Activated naive CD8-positive, alpha-beta T cell treated with anti-CD3 and anti-CD28 coated beads for 36 hours (primary cell): ENCODE results near the gene CASZ1. TPM values are rescaled to one million over a fixed set of nuclear protein-coding genes. Genes with fewer than 3 reads are reported as not detected.

Source experiments
- DNase-seq: peaks from one replicate; pipeline ENCODE4 v3.0.0; 2021
- H3K27ac Mint-ChIP-seq: one replicate; pipeline ENCODE4 v1.8.0; 2022; ENCODE audit warnings: mild to moderate bottlenecking, moderate library complexity, mixed read lengths
- H3K27me3 Mint-ChIP-seq: one replicate; pipeline ENCODE4 v1.8.0; 2022; ENCODE audit warnings: mild to moderate bottlenecking, mixed read lengths
- H3K36me3 Mint-ChIP-seq: one replicate; pipeline ENCODE4 v1.8.0; 2021; ENCODE audit warnings: mild to moderate bottlenecking, mixed read lengths
- H3K4me1 Mint-ChIP-seq: one replicate; pipeline ENCODE4 v1.8.0; 2021; ENCODE audit warnings: mixed read lengths
- H3K4me3 Mint-ChIP-seq: one replicate; pipeline ENCODE4 v1.8.0; 2022; ENCODE audit warnings: mild to moderate bottlenecking, moderate library complexity, mixed read lengths
- H3K9me3 Mint-ChIP-seq: one replicate; pipeline ENCODE4 v1.8.0; 2022; ENCODE audit warnings: mixed read lengths
- total RNA-seq, 2 experiments: library from RNA; stranded (reverse); gene quantifications; one replicate each; pipeline ENCODE4 v1.2.3, GENCODE V29; 2021

Gene CASZ1
- total RNA-seq, 2 experiments from 2014 or later = 2.2 to 2.3 TPM

GRCh38 chr1:10659646-10660540 lies 136.6 kb downstream of the CASZ1 start:
- Mint-ChIP-seq H3K27ac (no peak overlapping the region), H3K9me3 (no peaks in the 10 kb centered on the region)

GRCh38 chr1:10659218-10659617 lies 137.2 kb downstream of the CASZ1 start:
- Mint-ChIP-seq H3K4me1 (no peaks in the 10 kb centered on the region), H3K4me3 (no peak overlapping the region), H3K36me3 (no peaks in the 10 kb centered on the region), H3K27me3 (no peaks in the 10 kb centered on the region), H3K27ac (no peak overlapping the region), H3K9me3 (no peaks in the 10 kb centered on the region)
- no peak for DNase-seq

More at GRCh38 chr1:10659646-10660540, 136.6 kb downstream of the CASZ1 start:
- Mint-ChIP-seq H3K27me3 (no peaks in the 10 kb centered on the region), H3K4me3 (no peak overlapping the region), H3K4me1 (no peaks in the 10 kb centered on the region), H3K36me3 (no peaks in the 10 kb centered on the region)
- no peak for DNase-seq

GRCh38 chr1:10658396-10659066 lies 137.9 kb downstream of the CASZ1 start:
- no peak overlapping the region for H3K4me3 Mint-ChIP-seq
- H3K27me3 Mint-ChIP-seq = no peaks in the 10 kb centered on the region
- no peaks in the 10 kb centered on the region for H3K36me3 Mint-ChIP-seq
- H3K9me3 Mint-ChIP-seq = no peaks in the 10 kb centered on the region
- DNase-seq = no peak
- no peak overlapping the region for H3K27ac Mint-ChIP-seq
- no peaks in the 10 kb centered on the region for H3K4me1 Mint-ChIP-seq

GRCh38 chr1:10657088-10657847 lies 139.2 kb downstream of the CASZ1 start:
- Mint-ChIP-seq H3K27me3 (no peaks in the 10 kb centered on the region), H3K27ac (no peak overlapping the region), H3K9me3 (no peaks in the 10 kb centered on the region), H3K36me3 (no peaks in the 10 kb centered on the region), H3K4me3 (no peak overlapping the region), H3K4me1 (no peaks in the 10 kb centered on the region)
- DNase-seq = no peak

- Mint-ChIP-seq H3K27ac (no peak overlapping the region), H3K27me3 (no peaks in the 10 kb centered on the region), H3K4me1 (no peaks in the 10 kb centered on the region), H3K9me3 (no peaks in the 10 kb centered on the region), H3K36me3 (no peaks in the 10 kb centered on the region), H3K4me3 (no peak overlapping the region)
- no peak for DNase-seq
Observed at GRCh38 chr1:10656431-10656830, 140.0 kb downstream of the CASZ1 start.

- H3K9me3 Mint-ChIP-seq = no peaks in the 10 kb centered on the region
- no peaks in the 10 kb centered on the region for H3K4me1 Mint-ChIP-seq
- no peak for DNase-seq
- H3K27ac Mint-ChIP-seq = no peak overlapping the region
- no peak overlapping the region for H3K4me3 Mint-ChIP-seq
- no peaks in the 10 kb centered on the region for H3K36me3 Mint-ChIP-seq
- H3K27me3 Mint-ChIP-seq = no peaks in the 10 kb centered on the region
Observed at GRCh38 chr1:10655002-10655401, 141.4 kb downstream of the CASZ1 start.

GRCh38 chr1:10653370-10654125 lies 142.9 kb downstream of the CASZ1 start:
- Mint-ChIP-seq H3K36me3 (no peaks in the 10 kb centered on the region), H3K27me3 (no peaks in the 10 kb centered on the region), H3K4me1 (no peaks in the 10 kb centered on the region), H3K9me3 (no peaks in the 10 kb centered on the region), H3K27ac (no peak overlapping the region), H3K4me3 (no peak overlapping the region)
- no peak for DNase-seq

- DNase-seq = no peak
- no peak overlapping the region for H3K4me3 Mint-ChIP-seq
- no peaks in the 10 kb centered on the region for H3K9me3 Mint-ChIP-seq
- no peaks in the 10 kb centered on the region for H3K27me3 Mint-ChIP-seq
- H3K4me1 Mint-ChIP-seq = no peaks in the 10 kb centered on the region
- no peak overlapping the region for H3K27ac Mint-ChIP-seq
- no peaks in the 10 kb centered on the region for H3K36me3 Mint-ChIP-seq
Observed at GRCh38 chr1:10652626-10653025, 143.8 kb downstream of the CASZ1 start.

GRCh38 chr1:10651793-10652192 lies 144.7 kb downstream of the CASZ1 start:
- H3K4me1 Mint-ChIP-seq = no peaks in the 10 kb centered on the region
- no peaks in the 10 kb centered on the region for H3K36me3 Mint-ChIP-seq
- no peaks in the 10 kb centered on the region for H3K27me3 Mint-ChIP-seq
- no peak overlapping the region for H3K4me3 Mint-ChIP-seq
- no peaks in the 10 kb centered on the region for H3K9me3 Mint-ChIP-seq
- DNase-seq = no peak
- H3K27ac Mint-ChIP-seq = no peak overlapping the region

GRCh38 chr1:10651389-10651766 lies 145.1 kb downstream of the CASZ1 start:
- no peak overlapping the region for H3K27ac Mint-ChIP-seq
- H3K4me1 Mint-ChIP-seq = no peaks in the 10 kb centered on the region
- no peaks in the 10 kb centered on the region for H3K36me3 Mint-ChIP-seq
- DNase-seq = no peak
- no peaks in the 10 kb centered on the region for H3K9me3 Mint-ChIP-seq
- no peak overlapping the region for H3K4me3 Mint-ChIP-seq
- H3K27me3 Mint-ChIP-seq = no peaks in the 10 kb centered on the region

GRCh38 chr1:10650556-10651388 lies 145.7 kb downstream of the CASZ1 start:
- H3K4me3 Mint-ChIP-seq = no peak overlapping the region
- DNase-seq = no peak
- no peaks in the 10 kb centered on the region for H3K9me3 Mint-ChIP-seq
- no peak overlapping the region for H3K27ac Mint-ChIP-seq
- H3K4me1 Mint-ChIP-seq = no peaks in the 10 kb centered on the region
- H3K27me3 Mint-ChIP-seq = no peaks in the 10 kb centered on the region
- H3K36me3 Mint-ChIP-seq = no peaks in the 10 kb centered on the region

GRCh38 chr1:10649517-10650201 lies 146.8 kb downstream of the CASZ1 start:
- Mint-ChIP-seq H3K36me3 (no peaks in the 10 kb centered on the region), H3K27me3 (no peaks in the 10 kb centered on the region), H3K27ac (no peak overlapping the region), H3K4me3 (no peak overlapping the region), H3K9me3 (no peaks in the 10 kb centered on the region), H3K4me1 (no peaks in the 10 kb centered on the region)
- DNase-seq = no peak

- no peaks in the 10 kb centered on the region for H3K36me3 Mint-ChIP-seq
- no peak overlapping the region for H3K27ac Mint-ChIP-seq
- no peaks in the 10 kb centered on the region for H3K4me1 Mint-ChIP-seq
Observed at GRCh38 chr1:10648689-10649516, 147.5 kb downstream of the CASZ1 start.

More at GRCh38 chr1:10648689-10649516, 147.5 kb downstream of the CASZ1 start:
- Mint-ChIP-seq H3K27me3 (no peaks in the 10 kb centered on the region), H3K9me3 (no peaks in the 10 kb centered on the region), H3K4me3 (no peak overlapping the region)
- DNase-seq = no peak
